HG02884 (cell line): Measurements from ENCODE around the gene TNF.
"Not testable (repeated sequence)": the region's sequence is repeated elsewhere in the genome, so short reads cannot be mapped to it uniquely, and the experiment has no call there.

Source experiments
- ATAC-seq: cut with Tn5 transposase; IDR thresholded peaks from one replicate; pipeline ENCODE4 v1.9.1; 2021; ENCODE audit warnings: mild to moderate bottlenecking, moderate library complexity; ENCODE audit not compliant: unreplicated experiment

Gene TNF

DNA sequence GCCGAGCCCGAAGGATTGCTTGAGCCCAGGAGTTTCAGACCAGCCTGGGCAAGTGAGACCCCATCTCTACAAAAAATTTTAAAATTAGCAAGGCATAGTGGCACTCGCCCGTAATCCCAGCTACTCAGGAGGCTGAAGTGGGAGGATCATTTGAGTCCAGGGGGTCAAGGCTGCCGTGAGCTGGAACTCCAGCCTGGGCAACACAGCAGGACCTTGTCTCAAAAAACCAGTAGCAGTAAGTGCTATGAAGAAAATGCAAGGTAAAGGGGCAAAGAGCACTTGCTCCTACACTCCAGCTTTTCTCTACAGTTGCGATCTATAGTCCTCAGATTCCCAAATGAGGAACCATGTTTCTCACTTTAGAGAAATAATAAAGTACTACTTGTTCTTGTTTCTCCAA is 31.7 kb upstream of the TNF start:
- ATAC-seq: no peak

- ATAC-seq: no peak
Measured at GRCh38 chr6:31544676-31545075, 30.7 kb upstream of the TNF start.

DNA sequence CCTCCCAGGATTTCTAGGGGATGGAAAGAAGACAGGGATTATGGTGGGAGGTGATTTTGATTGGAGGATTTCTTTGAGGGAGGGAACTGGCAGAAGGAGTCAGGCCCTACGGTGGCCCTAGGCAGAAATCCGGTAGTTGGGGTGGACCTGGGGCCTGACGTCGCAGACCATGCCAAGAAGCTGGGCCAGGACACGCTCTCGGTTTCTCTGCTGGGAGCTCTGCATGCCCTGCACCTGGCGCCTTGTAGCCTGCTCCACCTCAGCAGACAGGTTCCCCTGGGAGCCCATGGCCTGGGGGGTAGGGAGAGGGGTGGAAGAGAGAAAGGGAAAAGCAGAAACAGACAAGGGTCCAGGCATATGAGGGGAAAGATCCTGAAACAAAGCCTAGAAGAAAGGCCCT is 30.1 kb upstream of the TNF start:
- no peak for ATAC-seq

- ATAC-seq: no peak
Measured at GRCh38 chr6:31546339-31546957, 28.9 kb upstream of the TNF start, which contains the start of gene ATP6V1G2. ATP6V1G2 (minus strand) TSS chr6:31546608; CDS start chr6:31546559, 49 bp downstream.

- no peak for ATAC-seq
Measured at GRCh38 chr6:31546958-31547726, 28.2 kb upstream of the TNF start, which contains the start of gene NFKBIL1. NFKBIL1 (plus strand) TSS chr6:31547608; CDS start chr6:31547695, 87 bp downstream.

DNA sequence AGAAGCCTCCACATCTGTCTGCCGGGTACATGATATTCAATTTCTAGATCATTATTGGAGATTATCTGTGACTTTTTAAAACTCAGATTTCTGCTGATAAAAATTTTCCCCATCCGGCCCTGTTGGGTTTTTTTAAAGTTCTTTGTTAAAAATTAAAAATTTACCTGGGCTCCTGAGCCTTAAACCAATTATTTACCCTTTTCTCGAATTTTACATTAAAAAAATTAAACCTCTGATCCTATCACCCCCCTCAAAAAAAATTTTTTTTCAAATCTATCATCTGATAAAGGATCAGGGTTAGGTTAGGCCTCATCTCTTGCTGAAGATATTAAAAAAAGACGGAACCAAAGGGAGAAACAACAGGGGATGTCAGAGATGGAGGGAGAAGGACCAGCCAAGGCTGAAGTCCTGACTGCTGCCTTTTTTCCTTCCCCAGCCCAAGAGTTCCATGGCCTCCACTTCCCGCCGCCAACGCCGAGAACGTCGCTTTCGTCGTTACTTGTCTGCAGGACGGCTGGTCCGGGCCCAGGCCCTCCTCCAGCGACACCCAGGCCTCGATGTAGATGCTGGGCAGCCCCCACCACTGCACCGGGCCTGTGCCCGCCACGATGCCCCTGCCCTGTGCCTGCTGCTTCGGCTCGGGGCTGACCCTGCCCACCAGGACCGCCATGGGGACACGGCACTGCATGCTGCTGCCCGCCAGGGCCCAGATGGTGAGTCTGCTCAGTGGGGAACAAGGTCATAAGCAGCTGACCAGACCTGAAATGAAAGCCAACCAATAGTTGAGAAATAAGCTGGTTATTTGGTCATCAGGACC is 27.4 kb upstream of the TNF start:
- ATAC-seq: no peak

DNA sequence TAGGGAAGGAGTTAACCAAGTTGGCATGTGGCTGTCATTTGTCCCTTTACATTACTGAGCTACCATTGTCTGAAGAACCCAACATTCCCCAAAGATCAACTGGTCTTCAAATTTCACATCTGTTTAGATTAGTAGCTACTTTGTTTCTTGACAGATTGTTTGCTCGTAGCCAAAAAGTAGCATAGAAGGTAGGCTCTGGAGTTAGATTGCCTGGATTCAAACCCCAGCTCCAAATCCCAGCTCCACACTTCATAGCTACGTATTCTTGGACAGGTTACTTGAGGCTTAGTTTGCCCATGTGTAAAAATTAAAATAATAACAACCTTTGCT is 26.9 kb upstream of the TNF start:
- ATAC-seq: no peak

- not testable (repeated sequence) for ATAC-seq
Measured at GRCh38 chr6:31551371-31551770, 24.0 kb upstream of the TNF start.

- ATAC-seq: no peak
Measured at GRCh38 chr6:31556307-31556706, 19.1 kb upstream of the TNF start.

DNA sequence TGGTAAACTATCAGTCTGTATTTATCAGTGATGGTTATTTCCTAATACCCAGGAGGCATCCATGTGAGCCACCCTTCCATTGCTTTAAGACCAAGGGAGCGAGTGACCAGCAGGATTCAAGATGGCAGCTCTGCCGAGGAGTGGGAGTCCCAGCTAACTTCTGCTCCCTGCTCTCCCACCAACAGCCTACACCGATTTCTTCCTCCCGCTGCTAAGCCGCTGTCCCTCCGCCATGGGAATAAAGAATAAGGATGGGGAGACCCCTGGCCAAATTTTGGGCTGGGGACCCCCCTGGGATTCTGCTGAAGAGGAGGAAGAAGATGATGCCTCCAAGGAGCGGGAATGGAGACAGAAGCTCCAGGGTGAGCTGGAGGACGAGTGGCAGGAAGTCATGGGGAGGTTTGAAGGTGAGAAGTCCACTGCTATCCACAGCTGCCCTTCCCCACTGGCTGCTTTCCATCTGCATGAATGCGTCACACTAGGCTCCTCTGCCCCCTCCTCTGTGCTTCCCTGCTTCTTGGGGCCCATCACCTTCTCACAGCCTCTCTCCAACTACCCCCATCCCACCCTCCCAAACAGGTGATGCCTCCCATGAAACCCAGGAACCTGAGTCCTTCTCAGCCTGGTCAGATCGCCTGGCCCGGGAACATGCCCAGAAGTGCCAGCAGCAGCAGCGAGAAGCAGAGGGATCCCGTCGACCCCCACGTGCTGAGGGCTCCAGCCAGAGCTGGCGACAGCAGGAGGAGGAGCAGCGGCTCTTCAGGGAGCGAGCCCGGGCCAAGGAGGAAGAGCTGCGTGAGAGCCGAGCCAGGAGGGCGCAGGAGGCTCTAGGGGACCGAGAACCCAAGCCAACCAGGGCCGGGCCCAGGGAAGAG is 17.7 kb upstream of the TNF start:
- ATAC-seq: no peak

DNA sequence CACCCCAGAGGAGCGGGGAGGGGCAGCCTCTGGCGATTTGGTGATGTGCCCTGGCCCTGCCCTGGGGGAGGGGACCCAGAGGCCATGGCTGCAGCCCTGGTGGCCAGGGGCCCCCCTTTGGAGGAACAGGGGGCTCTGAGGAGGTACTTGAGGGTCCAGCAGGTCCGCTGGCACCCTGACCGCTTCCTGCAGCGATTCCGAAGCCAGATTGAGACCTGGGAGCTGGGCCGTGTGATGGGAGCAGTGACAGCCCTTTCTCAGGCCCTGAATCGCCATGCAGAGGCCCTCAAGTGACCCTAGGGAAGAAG is 17.1 kb upstream of the TNF start:
- ATAC-seq: no peak

GRCh38 chr6:31558631-31559500 is 16.5 kb upstream of the TNF start:
- no peak for ATAC-seq

DNA sequence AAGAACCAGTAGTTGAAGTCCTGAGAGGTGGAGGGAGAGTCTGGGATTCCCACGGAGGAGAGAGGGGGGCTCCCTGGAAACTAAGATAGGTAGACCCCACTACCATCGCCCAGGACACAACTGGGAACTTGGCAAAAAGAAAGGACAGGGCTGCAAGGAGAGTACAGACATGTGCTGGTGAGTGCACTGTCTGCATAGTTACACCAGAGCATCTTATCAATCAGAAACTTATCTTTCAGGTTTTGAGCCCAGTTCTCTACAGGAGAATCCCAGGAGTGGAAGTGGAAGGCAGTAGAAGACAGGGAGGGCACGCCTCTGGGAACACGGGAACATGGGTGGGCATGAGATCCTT is 15.8 kb upstream of the TNF start:
- ATAC-seq: no peak

- peak; percentile 58 for ATAC-seq
Measured at GRCh38 chr6:31559958-31560696, 15.2 kb upstream of the TNF start.

- ATAC-seq: no peak
Measured at GRCh38 chr6:31560697-31561058, 14.7 kb upstream of the TNF start.

DNA sequence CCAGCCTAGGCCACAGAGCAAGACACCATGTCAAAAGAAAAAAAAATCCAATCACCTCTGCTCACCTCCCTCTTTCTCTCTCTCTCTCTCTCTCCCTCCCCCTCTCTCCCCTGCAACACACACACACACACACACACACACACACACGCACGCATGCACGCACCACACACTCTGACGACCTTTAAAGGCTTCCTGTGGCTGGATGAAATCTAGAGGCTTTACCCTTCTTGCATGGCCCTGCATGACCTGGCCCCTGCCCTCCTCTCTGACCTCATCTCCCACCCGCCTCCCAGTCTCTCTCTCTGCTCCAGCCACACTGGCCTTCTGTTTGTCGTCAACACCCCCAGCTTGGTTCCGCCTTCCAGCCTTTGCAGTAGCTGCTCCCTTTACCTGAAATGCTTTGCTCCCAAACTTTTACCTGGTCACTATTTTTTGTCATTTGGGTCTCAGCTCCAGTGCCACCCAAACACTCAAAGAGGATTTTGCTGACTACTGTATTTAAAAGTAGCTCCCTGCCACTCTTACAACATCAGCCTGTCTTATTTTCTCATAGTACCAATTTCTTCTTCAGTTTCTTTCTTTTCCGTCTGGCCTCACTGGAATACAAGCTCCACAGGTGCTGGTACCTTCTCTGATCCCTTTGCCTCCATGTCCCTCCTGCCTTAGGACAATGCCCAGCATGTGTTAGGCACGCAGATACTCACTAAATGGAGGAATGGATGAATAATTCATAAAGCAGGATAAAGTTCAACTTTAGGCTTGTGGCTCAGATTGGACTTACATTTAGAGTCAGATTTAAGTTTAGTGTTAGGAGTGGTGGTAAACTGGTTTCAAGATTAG is 7.6 kb upstream of the TNF start:
- no peak for ATAC-seq

DNA sequence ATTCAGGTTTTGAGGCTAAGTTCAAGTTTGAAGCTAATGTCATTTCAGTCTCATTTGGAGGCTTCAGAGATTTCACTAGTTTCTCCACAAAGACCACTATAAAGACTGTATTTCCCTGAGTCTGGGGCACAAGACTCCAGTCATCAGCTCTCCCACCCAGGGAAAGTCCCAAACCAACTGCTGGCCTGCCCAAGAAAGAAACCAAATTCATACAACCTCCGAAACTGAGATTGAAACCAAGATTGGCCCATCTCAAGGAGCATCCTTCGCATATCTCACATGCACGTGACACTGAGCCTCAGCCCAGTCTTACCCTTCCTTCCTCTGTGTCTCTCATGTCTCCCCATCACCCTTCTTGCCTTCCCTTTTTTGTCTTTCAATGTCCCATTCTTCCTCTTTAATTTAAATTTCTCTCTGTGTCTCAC is 6.8 kb upstream of the TNF start:
- ATAC-seq: peak; percentile 74

DNA sequence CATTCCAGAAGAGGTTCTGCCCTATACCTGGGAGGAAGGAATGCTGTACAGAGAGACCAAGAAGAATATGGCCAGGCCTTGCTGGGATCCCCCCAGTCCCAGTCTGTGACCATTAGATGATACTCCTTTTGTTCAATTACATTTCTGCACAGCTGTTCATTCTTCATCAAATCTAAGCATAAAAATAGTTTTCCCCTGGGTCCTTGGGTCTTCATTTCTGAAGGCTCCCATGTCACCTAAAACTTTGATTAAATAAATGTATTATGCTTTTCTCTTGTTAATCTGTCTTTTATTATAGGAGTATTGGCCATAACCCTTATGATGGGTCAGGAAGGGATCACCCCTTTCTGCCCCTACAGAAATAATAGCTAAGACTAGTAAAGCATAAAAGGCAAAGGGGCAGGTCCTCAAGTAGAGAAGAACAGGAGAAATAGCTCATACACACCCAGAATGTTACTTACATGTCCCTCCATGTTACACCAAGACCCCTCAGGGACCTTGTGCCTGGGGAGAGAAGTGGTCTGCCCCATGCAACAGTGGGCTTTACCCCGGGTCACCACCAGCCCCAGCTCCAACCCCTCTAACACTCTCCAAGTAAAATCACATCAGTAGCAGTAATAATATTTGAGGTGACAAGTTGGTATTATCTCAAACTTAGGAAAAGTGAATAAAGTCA is 5.4 kb upstream of the TNF start:
- ATAC-seq: no peak
